A549 (cell line): Measurements from ENCODE around the gene ZC3HAV1. TPM values are rescaled to one million over a fixed set of nuclear protein-coding genes. Genes with fewer than 3 reads are reported as not detected.

ENCODE experiments used
- ATAC-seq, 2 experiments: fragments of 200-7000 bp in 1 of 2; fragments of >200 bp in 1 of 2; cut with Nextera tagmentation in 1 of 2; cut with Tn5 transposase in 1 of 2; 3 replicates each; pipeline versions ENCODE4 v1.8.0 to v1.9.1; 2018 to 2020; ENCODE audit warnings: mild to moderate bottlenecking in 1 of 2, moderate library complexity in 1 of 2
- CTCF ChIA-PET: fragments of 300-600 bp; sonication (Branson Sonifier 250); formaldehyde crosslinking; extraction: SDS; loops from one replicate; lab custom pipeline; 2021; ENCODE audit warnings: antibody characterized with exemption, inconsistent platforms; lab: Yijun Ruan, JAX
- POLR2A ChIA-PET: fragments of 350-600 bp; formaldehyde crosslinking; extraction: SDS; loops from one replicate; lab custom pipeline; 2021; ENCODE audit warnings: antibody characterized with exemption, inconsistent platforms; lab: Yijun Ruan, JAX
- DNase-seq, 2 experiments: peaks; one replicate each; pipeline versions ENCODE4 v3.0.0 to v3.0.0-alpha.2; 2011 to 2016; ENCODE audit warnings: low read depth in 1 of 2, low spot score in 1 of 2
- FAIRE-seq: peaks from 2 replicates; lab custom pipeline; 2011; peaks lifted over from hg19 to GRCh38; lab: Jason Lieb, UNC
- H3K27ac ChIP-seq, 2 experiments: fragments of >200 bp; sonication (Bioruptor Twin); formaldehyde crosslinking; 3 replicates each; pipeline ENCODE4 v1.5.1; 2016 to 2017
- H3K4me1 ChIP-seq: fragments of >200 bp; sonication (Bioruptor Twin); formaldehyde crosslinking; 3 replicates; pipeline ENCODE4 v1.6.1; 2016
- H3K4me2 ChIP-seq: fragments of >200 bp; sonication (Bioruptor Twin); formaldehyde crosslinking; 3 replicates; pipeline ENCODE4 v1.6.1; 2016
- H3K4me3 ChIP-seq: fragments of >200 bp; sonication (Bioruptor Twin); formaldehyde crosslinking; 3 replicates; pipeline ENCODE4 v1.5.1; 2016
- H3K9me3 ChIP-seq: fragments of >200 bp; sonication (Bioruptor Twin); formaldehyde crosslinking; 3 replicates; pipeline ENCODE4 v1.6.1; 2016
- BHLHE40 ChIP-seq: IDR thresholded peaks from 2 replicates; pipeline ENCODE4 v1.6.1; 2012; ENCODE audit warnings: low read depth, low read length, inconsistent platforms
- CEBPB ChIP-seq, 2 experiments: fragments of >200 bp in 1 of 2; sonication (Bioruptor Twin) in 1 of 2; formaldehyde crosslinking in 1 of 2; IDR thresholded peaks; 2 replicates each; pipeline ENCODE4 v1.6.1; 2012 to 2016
- EHF ChIP-seq: fragments of 250-450 bp; sonication (Bioruptor Pico); IDR thresholded peaks from 2 replicates; pipeline ENCODE4 v1.5.0; 2020; ENCODE audit warnings: mild to moderate bottlenecking
- EHMT2 ChIP-seq: fragments of 200-600 bp; sonication (generic); IDR thresholded peaks from 2 replicates; pipeline ENCODE4 v1.6.1; 2016; ENCODE audit warnings: antibody characterized with exemption, low read depth, mild to moderate bottlenecking, moderate library complexity
- FOSB ChIP-seq: fragments of 250-450 bp; sonication (Bioruptor Pico); IDR thresholded peaks from 2 replicates; pipeline ENCODE4 v1.5.0; 2020; ENCODE audit warnings: mild to moderate bottlenecking, moderate library complexity
- FOSL2 ChIP-seq, 2 experiments: fragments of 450-650 bp in 1 of 2; fragments of >200 bp in 1 of 2; sonication (Bioruptor Twin) in 1 of 2; formaldehyde crosslinking; IDR thresholded peaks; 2 replicates each; pipeline versions ENCODE4 v1.5.0 to v1.6.1; 2016 to 2020; ENCODE audit warnings: mild to moderate bottlenecking in 1 of 2, moderate library complexity in 1 of 2
- FOXS1 ChIP-seq: fragments of 250-450 bp; sonication (Bioruptor Pico); IDR thresholded peaks from 2 replicates; pipeline ENCODE4 v1.5.0; 2020; ENCODE audit warnings: mild to moderate bottlenecking, moderate library complexity
- HEYL ChIP-seq: fragments of 250-450 bp; sonication (Bioruptor Pico); IDR thresholded peaks from 2 replicates; pipeline ENCODE4 v1.8.0; 2021; ENCODE audit warnings: mild to moderate bottlenecking, moderate library complexity
- JUN ChIP-seq, 2 experiments: fragments of >200 bp; sonication (Bioruptor Twin); formaldehyde crosslinking; IDR thresholded peaks; 2 replicates in 1 of 2; 3 replicates in 1 of 2; pipeline ENCODE4 v1.6.1; 2016 to 2017
- KDM1A ChIP-seq: fragments of 200-600 bp; sonication (generic); IDR thresholded peaks from 2 replicates; pipeline ENCODE4 v1.6.1; 2016; ENCODE audit warnings: low read depth, mild to moderate bottlenecking
- MAFK ChIP-seq: fragments of 450-650 bp; IDR thresholded peaks from 2 replicates; pipeline ENCODE4 v1.6.1; 2014; ENCODE audit not compliant: partially characterized antibody
- MAZ ChIP-seq: fragments of 150-350 bp; IDR thresholded peaks from 2 replicates; pipeline ENCODE4 v1.6.1; 2014; ENCODE audit warnings: antibody characterized with exemption, low read depth, low read length, borderline replicate concordance
- MYC ChIP-seq: IDR thresholded peaks from 2 replicates; pipeline ENCODE4 v1.6.1; 2012; ENCODE audit warnings: mild to moderate bottlenecking, inconsistent platforms, low read length, improper control_type of control experiment, borderline replicate concordance
- NFE2L2 ChIP-seq: fragments of 150-350 bp; conservative IDR thresholded peaks from 2 replicates; pipeline ENCODE4 v1.6.1; 2014; ENCODE audit warnings: low read length
- NPAS2 ChIP-seq: fragments of 250-450 bp; sonication (Bioruptor Pico); IDR thresholded peaks from 2 replicates; pipeline ENCODE4 v1.8.0; 2022; ENCODE audit warnings: mild to moderate bottlenecking, moderate library complexity, borderline replicate concordance
- NR3C1 ChIP-seq: fragments of >200 bp; sonication (Bioruptor Twin); formaldehyde crosslinking; IDR thresholded peaks from 3 replicates; pipeline ENCODE4 v1.6.1; 2017
- POLR2AphosphoS2 ChIP-seq: conservative IDR thresholded peaks from 2 replicates; pipeline ENCODE4 v1.6.1; 2012; ENCODE audit warnings: low read length, improper control_type of control experiment, inconsistent platforms
- RCOR1 ChIP-seq: fragments of 150-350 bp; IDR thresholded peaks from 2 replicates; pipeline ENCODE4 v1.6.1; 2014; ENCODE audit warnings: antibody characterized with exemption, low read length, low read depth
- RFX5 ChIP-seq: fragments of 450-650 bp; IDR thresholded peaks from 2 replicates; pipeline ENCODE4 v1.7.1; 2014; ENCODE audit warnings: antibody characterized with exemption, mild to moderate bottlenecking, moderate library complexity
- SMC3 ChIP-seq: fragments of >200 bp; sonication (Bioruptor Twin); formaldehyde crosslinking; IDR thresholded peaks from 3 replicates; pipeline ENCODE4 v1.6.1; 2018; ENCODE audit warnings: inconsistent platforms
- TP53 ChIP-seq: fragments of 250-450 bp; sonication (Bioruptor Pico); IDR thresholded peaks from 2 replicates; pipeline ENCODE4 v1.5.0; 2021; ENCODE audit warnings: mild to moderate bottlenecking, moderate library complexity
- ZFP36 ChIP-seq: fragments of 450-650 bp; IDR thresholded peaks from 2 replicates; pipeline ENCODE4 v1.6.1; 2014; ENCODE audit warnings: borderline replicate concordance; ENCODE audit not compliant: partially characterized antibody
- WGBS: methylation state at CpG from one replicate; pipeline ENCODE4 v1.1.6; 2017; ENCODE audit errors: missing lambda C conversion rate; 5-methylcytosine and 5-hydroxymethylcytosine counted together
- polyA plus RNA-seq, 4 experiments: library from polyadenylated mRNA; depleted of rRNA in 3 of 4; stranded (reverse); fragments of >200 nt; fragmentation: RNase III in 1 of 4; extraction: RNeasy Plus Mini Kit Qiagen cat#74134 plus additional on column Dnase treatment in 1 of 4; gene quantifications; 2 replicates in 3 of 4; 3 replicates in 1 of 4; pipeline ENCODE4 v1.2.3, GENCODE V29; 2011 to 2017
- TF ChIP-seq, protein P1 (sequence below): IDR thresholded peaks from 2 replicates; pipeline ENCODE4 v1.6.1; 2012
- TF ChIP-seq, protein P2 (sequence below): IDR thresholded peaks from 2 replicates; pipeline ENCODE4 v1.6.1; 2012
- TF ChIP-seq, protein P3 (sequence below): fragments of 150-350 bp; IDR thresholded peaks from 2 replicates; pipeline ENCODE4 v1.6.1; 2014; ENCODE audit warnings: low read depth, mild to moderate bottlenecking, low read length
- TF ChIP-seq, protein P4 (sequence below): fragments of >200 bp; sonication (Bioruptor Twin); formaldehyde crosslinking; IDR thresholded peaks from 3 replicates; pipeline ENCODE4 v1.6.1; 2016

ZC3HAV1 gene
- polyA plus RNA-seq, 2 of the 4 experiments (the other 2 are of a cell fraction), result 22.2 to 32.1 TPM

DNA sequence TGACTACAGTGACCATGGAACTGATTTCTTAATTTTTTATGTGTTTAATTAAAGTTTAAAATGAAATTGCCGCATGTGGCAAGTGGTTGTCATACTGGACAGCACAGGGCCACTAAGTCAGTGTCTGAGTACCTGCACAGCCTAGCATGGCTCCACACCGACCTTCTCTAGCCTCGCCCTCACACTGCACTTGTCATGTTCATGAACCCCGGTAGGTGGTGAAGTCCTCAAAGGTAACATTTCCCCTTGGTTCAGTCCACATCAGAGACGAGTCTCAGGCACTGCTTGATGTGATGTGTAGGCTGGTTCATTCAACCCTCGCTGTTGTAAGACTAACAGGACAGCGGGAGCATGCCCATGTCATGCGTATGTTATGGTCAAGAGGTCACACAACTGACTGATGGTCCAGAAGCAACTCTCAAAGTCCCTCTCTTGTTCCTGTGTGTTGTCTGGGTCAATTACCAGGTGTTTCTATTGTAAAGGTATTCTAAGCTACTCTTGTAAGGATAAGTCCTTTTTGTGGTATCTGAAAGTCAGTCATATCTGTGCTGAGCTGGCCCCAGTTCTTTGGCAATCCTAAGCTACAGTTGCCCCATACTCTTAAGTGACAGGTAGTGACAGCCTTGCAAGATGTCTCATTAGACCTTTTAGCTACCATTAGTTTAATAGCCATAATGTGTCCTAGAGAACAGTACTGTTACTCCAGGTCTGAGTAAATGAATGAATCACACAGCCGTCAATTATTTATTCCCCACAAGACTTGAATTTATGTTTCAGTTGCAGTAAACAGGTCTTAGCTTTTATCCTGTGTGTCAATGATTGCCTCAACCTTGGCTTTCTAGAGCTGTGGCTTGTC is 40.7 kb downstream of the ZC3HAV1 start:
- ChIA-PET CTCF (interaction anchor here (0.9 to 1.5 kb wide), 4 partner anchors 13 to 52 kb away, joined by 3 read pairs; no protein-coding TSS in a partner anchor), POLR2A (no interaction called here)
- 93% methylated on average over 9 of the region's 9 CpGs for WGBS
- no peak for TF ChIP-seq MYC
- TF ChIP-seq MAFK, result no peak
- no peak for TF ChIP-seq FOSL2 (IDR thresholded peaks at IDR 0.05)
- TF ChIP-seq FOSL2 (CRISPR knock-in tag; IDR thresholded peaks at IDR 0.05), result no peak
- TF ChIP-seq, protein P1, sequence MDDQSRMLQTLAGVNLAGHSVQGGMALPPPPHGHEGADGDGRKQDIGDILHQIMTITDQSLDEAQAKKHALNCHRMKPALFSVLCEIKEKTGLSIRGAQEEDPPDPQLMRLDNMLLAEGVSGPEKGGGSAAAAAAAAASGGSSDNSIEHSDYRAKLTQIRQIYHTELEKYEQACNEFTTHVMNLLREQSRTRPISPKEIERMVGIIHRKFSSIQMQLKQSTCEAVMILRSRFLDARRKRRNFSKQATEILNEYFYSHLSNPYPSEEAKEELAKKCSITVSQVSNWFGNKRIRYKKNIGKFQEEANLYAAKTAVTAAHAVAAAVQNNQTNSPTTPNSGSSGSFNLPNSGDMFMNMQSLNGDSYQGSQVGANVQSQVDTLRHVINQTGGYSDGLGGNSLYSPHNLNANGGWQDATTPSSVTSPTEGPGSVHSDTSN, result no peak
- no peak for TF ChIP-seq FOXS1 (CRISPR knock-in tag)
- TF ChIP-seq MAZ, result no peak
- TF ChIP-seq, protein P2, sequence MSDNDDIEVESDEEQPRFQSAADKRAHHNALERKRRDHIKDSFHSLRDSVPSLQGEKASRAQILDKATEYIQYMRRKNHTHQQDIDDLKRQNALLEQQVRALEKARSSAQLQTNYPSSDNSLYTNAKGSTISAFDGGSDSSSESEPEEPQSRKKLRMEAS, result no peak
- no peak for TF ChIP-seq ZFP36
- no peak for TF ChIP-seq SMC3
- TF ChIP-seq BHLHE40, result no peak
- TF ChIP-seq RFX5, result no peak
- TF ChIP-seq, protein P3, sequence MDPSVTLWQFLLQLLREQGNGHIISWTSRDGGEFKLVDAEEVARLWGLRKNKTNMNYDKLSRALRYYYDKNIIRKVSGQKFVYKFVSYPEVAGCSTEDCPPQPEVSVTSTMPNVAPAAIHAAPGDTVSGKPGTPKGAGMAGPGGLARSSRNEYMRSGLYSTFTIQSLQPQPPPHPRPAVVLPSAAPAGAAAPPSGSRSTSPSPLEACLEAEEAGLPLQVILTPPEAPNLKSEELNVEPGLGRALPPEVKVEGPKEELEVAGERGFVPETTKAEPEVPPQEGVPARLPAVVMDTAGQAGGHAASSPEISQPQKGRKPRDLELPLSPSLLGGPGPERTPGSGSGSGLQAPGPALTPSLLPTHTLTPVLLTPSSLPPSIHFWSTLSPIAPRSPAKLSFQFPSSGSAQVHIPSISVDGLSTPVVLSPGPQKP, result no peak
- no peak for TF ChIP-seq FOSB (CRISPR knock-in tag)
- TF ChIP-seq HEYL (CRISPR knock-in tag), result no peak
- TF ChIP-seq EHMT2, result no peak
- no peak for TF ChIP-seq EHF (CRISPR knock-in tag)
- ATAC-seq (peak; percentile 19 to 26; a peak in 2 of 6 replicates), DNase-seq (no peak), FAIRE-seq (no peak)
- no peaks in the 10 kb centered on the region for H3K9me3 ChIP-seq
- no peak overlapping the region for H3K27ac ChIP-seq
- H3K4me2 ChIP-seq, result no peak overlapping the region
- H3K4me3 ChIP-seq, result no peak overlapping the region
- H3K4me1 ChIP-seq, result no peaks in the 10 kb centered on the region

DNA sequence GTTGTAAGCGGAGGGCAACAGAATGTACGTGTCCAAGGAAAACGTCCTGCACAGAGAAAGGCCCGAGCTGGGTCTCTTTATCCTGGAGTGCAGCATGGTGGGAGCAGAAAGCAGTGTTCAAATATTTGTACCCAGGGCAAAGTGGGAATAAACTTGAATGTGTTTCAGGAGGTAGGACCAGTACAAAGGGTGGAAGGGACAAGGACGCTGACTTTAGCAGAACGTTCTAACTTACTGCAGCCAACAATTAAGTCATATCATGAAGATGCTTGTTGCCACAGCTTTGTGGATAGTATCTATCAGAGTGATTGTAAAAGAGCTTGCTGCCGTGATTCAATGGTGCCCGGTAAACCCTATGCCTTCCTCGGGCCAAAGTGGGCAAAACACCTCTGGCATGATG is 43.2 kb downstream of the ZC3HAV1 start:
- H3K4me3 ChIP-seq, result no peak overlapping the region
- POLR2A ChIA-PET, result no interaction called here
- DNase-seq (no peak), ATAC-seq (no peak), FAIRE-seq (no peak)
- H3K4me2 ChIP-seq, result no peak overlapping the region
- no peak overlapping the region for H3K27ac ChIP-seq
- no peaks in the 10 kb centered on the region for H3K9me3 ChIP-seq
- H3K4me1 ChIP-seq, result no peaks in the 10 kb centered on the region
- no peak for TF ChIP-seq KDM1A
- CTCF ChIA-PET, result interaction anchor here (0.6 to 6.7 kb wide), 4 partner anchors 9 to 274 kb away, joined by 3 to 58 read pairs (median 6); no protein-coding TSS in a partner anchor
- WGBS, result 96% methylated on average over 9 of the region's 9 CpGs

DNA sequence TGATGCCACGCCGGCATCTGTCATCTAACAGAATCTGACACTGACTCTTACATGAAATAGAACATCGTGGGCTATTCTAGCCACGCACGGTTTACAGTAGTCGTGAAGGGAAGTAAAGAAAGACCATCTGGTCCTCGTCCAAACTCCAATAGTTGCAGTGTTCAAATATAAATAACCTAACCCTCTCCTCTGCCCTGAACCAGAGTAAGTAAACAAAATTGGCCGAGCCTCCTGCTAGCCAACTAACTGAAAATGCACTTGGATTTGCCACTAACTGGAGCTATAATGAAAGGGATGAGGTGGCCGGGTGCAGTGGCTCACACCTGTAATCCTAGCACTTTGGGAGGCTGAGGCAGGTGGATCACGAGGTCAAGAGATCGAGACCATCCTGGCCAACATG is 44.2 kb downstream of the ZC3HAV1 start:
- FAIRE-seq (no peak), ATAC-seq (no peak)
- ChIA-PET POLR2A (no interaction called here), CTCF (interaction anchor here (0.6 to 6.7 kb wide), 6 partner anchors 10 to 1422 kb away, joined by 3 to 58 read pairs (median 6); no protein-coding TSS in a partner anchor)
- Histone ChIP-seq H3K27ac (no peak overlapping the region), H3K4me1 (no peaks in the 10 kb centered on the region)
- TF ChIP-seq NPAS2 (CRISPR knock-in tag) (no peak), RCOR1 (no peak), TP53 (CRISPR knock-in tag) (no peak), NFE2L2 (no peak), NR3C1 (no peak), MYC (no peak), POLR2AphosphoS2 (no peak), CEBPB (IDR thresholded peaks at IDR 0.05) (no peak), JUN (IDR thresholded peaks at IDR 0.05) (no peak)
- TF ChIP-seq, protein P4, sequence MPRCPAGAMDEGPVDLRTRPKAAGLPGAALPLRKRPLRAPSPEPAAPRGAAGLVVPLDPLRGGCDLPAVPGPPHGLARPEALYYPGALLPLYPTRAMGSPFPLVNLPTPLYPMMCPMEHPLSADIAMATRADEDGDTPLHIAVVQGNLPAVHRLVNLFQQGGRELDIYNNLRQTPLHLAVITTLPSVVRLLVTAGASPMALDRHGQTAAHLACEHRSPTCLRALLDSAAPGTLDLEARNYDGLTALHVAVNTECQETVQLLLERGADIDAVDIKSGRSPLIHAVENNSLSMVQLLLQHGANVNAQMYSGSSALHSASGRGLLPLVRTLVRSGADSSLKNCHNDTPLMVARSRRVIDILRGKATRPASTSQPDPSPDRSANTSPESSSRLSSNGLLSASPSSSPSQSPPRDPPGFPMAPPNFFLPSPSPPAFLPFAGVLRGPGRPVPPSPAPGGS, result no peak
- TF ChIP-seq, all 56 proteins: peak for 0
- Histone ChIP-seq H3K4me3 (no peak overlapping the region), H3K4me2 (no peak overlapping the region), H3K9me3 (no peaks in the 10 kb centered on the region)
- 93% methylated on average over 11 of the region's 11 CpGs for WGBS
- DNase-seq, result no peak
